Pancreas (tissue), 10 donors: ENCODE results near the gene KCTD17. TPM values are rescaled to one million over a fixed set of nuclear protein-coding genes. Genes with fewer than 3 reads are reported as not detected.

Experiments
- ATAC-seq, 4 donors: fragments of 200-7000 bp; cut with Tn5 transposase; one replicate each; pipeline versions ENCODE4 v1.8.0 to v1.9.1; 2020; ENCODE audit warnings: mild to moderate bottlenecking in 4 of 4, moderate library complexity in 4 of 4
- DNase-seq, 6 donors: peaks; one replicate each; pipeline ENCODE4 v3.0.0-alpha.2; 2020
- FAIRE-seq: peaks from 2 replicates; lab custom pipeline; 2012; peaks lifted over from hg19 to GRCh38; lab: Jason Lieb, UNC
- H3K27ac ChIP-seq, 4 donors: fragments of 200-600 bp; sonication (generic); 1 replicate in 3 of 4; 2 replicates in 1 of 4; pipeline versions ENCODE4 v1.5.0 to v1.8.0; 2020
- H3K27me3 ChIP-seq, 4 donors: fragments of 200-600 bp; one replicate each; pipeline ENCODE4 v1.8.0; 2021
- H3K36me3 ChIP-seq, 3 donors: fragments of 200-600 bp; sonication (generic) in 1 of 3; one replicate each; pipeline versions ENCODE4 v1.5.0 to v1.8.0; 2020 to 2021
- H3K4me1 ChIP-seq, 3 donors: fragments of 200-600 bp; one replicate each; pipeline ENCODE4 v1.8.0; 2021
- H3K4me3 ChIP-seq, 4 donors: fragments of 200-600 bp; sonication (generic) in 2 of 4; one replicate each; pipeline versions ENCODE4 v1.5.0 to v1.8.0; 2020 to 2021
- H3K9me3 ChIP-seq, 4 donors: fragments of 200-600 bp; one replicate each; pipeline ENCODE4 v1.8.0; 2021
- CTCF ChIP-seq, 4 donors: fragments of 200-600 bp; sonication (generic) in 3 of 4; IDR thresholded peaks; one replicate each; pipeline versions ENCODE4 v1.5.0 to v1.8.0; 2021; ENCODE audit warnings: antibody characterized with exemption in 4 of 4
- WGBS, 2 donors: extraction: QIAGEN DNeasy Blood & Tissue Kit; methylation state at CpG; one replicate each; pipeline ENCODE4 v1.1.7; 2013; 5-methylcytosine and 5-hydroxymethylcytosine counted together
- intact Hi-C, 3 donors: fragments of 100-400 bp; cut with DNase I; formaldehyde crosslinking; loops; one replicate each; pipeline versions ENCODE4 v1.11.1 to v1.14.2; 2022
- polyA plus RNA-seq, 2 donors: library from polyadenylated mRNA; stranded (reverse); fragments of 200-250 nt; gene quantifications; one replicate each; pipeline ENCODE4 v1.2.3, GENCODE V29; 2013
- total RNA-seq, 6 donors: library from RNA; stranded (reverse); fragmentation: NEBNext Ultra II Directional in 4 of 6; extraction: Animal tissue kit (Norgen Biotek cat#: 25700) in 4 of 6; gene quantifications; one replicate each; pipeline versions ENCODE4 v1.2.1 to v1.2.4, GENCODE V29; 2021 to 2023
- donor health status: healthy with polysubstance abuse.
- donor health status: DM: no; HTN: no; CAD: no; lungs with moderate emphysema.
- donor health status: DM: no; HTN: no; CAD: no.
- donor health status: control.
- donor health status: control.
- donor health status: Bipolar disorder and iron deficiency.
- donor health status: DM: yes; HTN: yes; CAD: no.
- donor health status: DM: no; HTN: no; CAD: no.
- donor health status: DM: no; HTN: no; CAD: no.
- donor health status: DM: yes; HTN: yes; CAD: no.

Gene KCTD17
- total and polyA plus RNA-seq, 8 donors: 2.6 to 11.8 (median 4.4) TPM

- no peak overlapping the region for H3K4me3 ChIP-seq
- no peak for TF ChIP-seq CTCF (IDR thresholded peaks at IDR 0.05)
- H3K36me3 ChIP-seq: no peaks in the 10 kb centered on the region
- FAIRE-seq (no peak), DNase-seq (no peak), ATAC-seq (no peak)
- H3K4me1 ChIP-seq: no peaks in the 10 kb centered on the region
- H3K9me3 ChIP-seq: no peaks in the 10 kb centered on the region
- H3K27me3 ChIP-seq: peaks cover 0 to 10% (median 4%) of the 10 kb centered on the region in 4 donors
- H3K27ac ChIP-seq: no peak overlapping the region
- WGBS, 2 donors: 79 to 80% methylated on average over 10 of the region's 10 CpGs
- intact Hi-C loops: no loop called here
Observed at GRCh38 chr22:37067428-37067827, 15.9 kb downstream of the KCTD17 start.

GRCh38 chr22:37068859-37069258, 17.3 kb downstream of the KCTD17 start:
- intact Hi-C loops: no loop called here
- Histone ChIP-seq H3K9me3 (no peaks in the 10 kb centered on the region), H3K27ac (no peak overlapping the region), H3K4me3 (no peak overlapping the region), H3K36me3 (no peaks in the 10 kb centered on the region), H3K27me3 (peaks cover 0 to 10% (median 4%) of the 10 kb centered on the region in 4 donors), H3K4me1 (no peaks in the 10 kb centered on the region)
- ATAC-seq: no peak
- FAIRE-seq: no peak
- 9 to 10% methylated on average over 30 to 36 of the region's 36 CpGs for WGBS, 2 donors
- TF ChIP-seq CTCF (IDR thresholded peaks at IDR 0.05): no peak
- DNase-seq: no peak

GRCh38 chr22:37069319-37069718, 17.8 kb downstream of the KCTD17 start:
- 23 to 40% methylated on average over 9 to 11 of the region's 11 CpGs for WGBS, 2 donors
- Histone ChIP-seq H3K9me3 (no peaks in the 10 kb centered on the region), H3K4me3 (no peak overlapping the region), H3K27ac (no peak overlapping the region), H3K36me3 (no peaks in the 10 kb centered on the region), H3K4me1 (no peaks in the 10 kb centered on the region), H3K27me3 (peaks cover 0 to 10% (median 4%) of the 10 kb centered on the region in 4 donors)
- intact Hi-C loops: no loop called here
- FAIRE-seq: no peak
- no peak for DNase-seq
- ATAC-seq: no peak
- TF ChIP-seq CTCF (IDR thresholded peaks at IDR 0.05): no peak

GRCh38 chr22:37069719-37070118, 18.2 kb downstream of the KCTD17 start:
- ATAC-seq (no peak), DNase-seq (peak in 1 of 6 donors; percentile 22), FAIRE-seq (no peak)
- WGBS, 2 donors: 59 to 71% methylated on average over 9 of the region's 9 CpGs
- H3K4me3 ChIP-seq: no peak overlapping the region
- H3K27me3 ChIP-seq: peaks cover 0 to 10% (median 4%) of the 10 kb centered on the region in 4 donors
- no peaks in the 10 kb centered on the region for H3K4me1 ChIP-seq
- H3K36me3 ChIP-seq: no peaks in the 10 kb centered on the region
- H3K9me3 ChIP-seq: no peaks in the 10 kb centered on the region
- H3K27ac ChIP-seq: no peak overlapping the region
- intact Hi-C loops: loop anchor here in 2 of 3 donors (10.0 kb wide), 1 partner anchor 135 kb away; no protein-coding TSS in a partner anchor
- TF ChIP-seq CTCF (IDR thresholded peaks at IDR 0.05): no peak

- no peaks in the 10 kb centered on the region for H3K36me3 ChIP-seq
- ATAC-seq (no peak), DNase-seq (peak in 1 of 6 donors; percentile 47), FAIRE-seq (no peak)
- no peaks in the 10 kb centered on the region for H3K4me1 ChIP-seq
- no peak overlapping the region for H3K4me3 ChIP-seq
- H3K27ac ChIP-seq: no peak overlapping the region
- intact Hi-C loops: loop anchor here in 2 of 3 donors (10.0 kb wide), 1 partner anchor 134 kb away; no protein-coding TSS in a partner anchor
- WGBS, 2 donors: 37 to 49% methylated on average over 8 of the region's 8 CpGs
- H3K9me3 ChIP-seq: no peaks in the 10 kb centered on the region
- peaks cover 0 to 10% (median 4%) of the 10 kb centered on the region in 4 donors for H3K27me3 ChIP-seq
- TF ChIP-seq CTCF (IDR thresholded peaks at IDR 0.05): no peak
Observed at GRCh38 chr22:37070334-37070733, 18.8 kb downstream of the KCTD17 start.
